GM12878 (cell line): ENCODE results near the gene BSCL2.

ENCODE experiments used
- CTCF ChIP-seq, 3 experiments: IDR thresholded peaks in 2 of 3; conservative IDR thresholded peaks in 1 of 3; 2 replicates each; pipeline ENCODE4 v1.5.1; 2011; ENCODE audit warnings: low read depth in 3 of 3, low read length in 3 of 3, mild to moderate bottlenecking in 3 of 3, control low read depth in 2 of 3, moderate library complexity in 2 of 3, inconsistent platforms in 1 of 3, mixed read lengths in 1 of 3; ENCODE audit not compliant: control insufficient read depth in 2 of 3, insufficient read depth in 1 of 3; ENCODE audit errors: extremely low read depth in 1 of 3
- HDAC2 ChIP-seq: fragments of 200-600 bp; sonication (generic); IDR thresholded peaks from 2 replicates; pipeline ENCODE4 v1.6.1; 2017
- MTA3 ChIP-seq: IDR thresholded peaks from 2 replicates; pipeline ENCODE4 v1.6.1; 2012; ENCODE audit warnings: low read length, inconsistent platforms, borderline replicate concordance
- POLR2A ChIP-seq: IDR thresholded peaks from 2 replicates; pipeline ENCODE4 v1.6.1; 2011; ENCODE audit warnings: low read depth, mild to moderate bottlenecking, low read length
- RAD21 ChIP-seq: IDR thresholded peaks from 2 replicates; pipeline ENCODE4 v1.6.1; 2011; ENCODE audit warnings: mild to moderate bottlenecking, low read depth, low read length, moderate library complexity; ENCODE audit not compliant: insufficient read depth
- TAF1 ChIP-seq: IDR thresholded peaks from 2 replicates; pipeline ENCODE4 v1.6.1; 2011; ENCODE audit warnings: mild to moderate bottlenecking, low read depth, low read length, borderline replicate concordance
- TARDBP ChIP-seq: IDR thresholded peaks from 2 replicates; pipeline ENCODE4 v1.6.1; 2016; ENCODE audit warnings: borderline replicate concordance
- ZBTB33 ChIP-seq: fragments of 450-650 bp; IDR thresholded peaks from 2 replicates; pipeline ENCODE4 v1.6.1; 2017; ENCODE audit warnings: mild to moderate bottlenecking

- TF ChIP-seq CTCF (IDR thresholded peaks at IDR 0.05 in 2 of 3, conservative IDR thresholded peaks at IDR 0.05 in 1 of 3; ENCODE audit: control insufficient read depth in 2 of 3, extremely low read depth in 1 of 3, insufficient read depth in 1 of 3, low read depth in 3 of 3, low read length in 3 of 3): no peak
- no peak for TF ChIP-seq TAF1
- TF ChIP-seq ZBTB33: no peak
- no peak for TF ChIP-seq HDAC2
- TF ChIP-seq POLR2A: no peak
- TF ChIP-seq MTA3: no peak
- no peak for TF ChIP-seq TARDBP
- no peak for TF ChIP-seq RAD21
These were observed 24.7 kb downstream of the BSCL2 start for GRCh38 chr11:62682518-62682917.
